Stomach (tissue), 9 donors: ENCODE results near the gene CD109. TPM values are rescaled to one million over a fixed set of nuclear protein-coding genes. Genes with fewer than 3 reads are reported as not detected.
A peak's percentile ranks its signal among the peaks of the same experiment; 100 is the strongest.
"Not testable (repeated sequence)": the region's sequence is repeated elsewhere in the genome, so short reads cannot be mapped to it uniquely, and the experiment has no call there.

Experiments used
- DNase-seq, 2 donors: peaks; one replicate each; pipeline versions ENCODE4 v3.0.0 to v3.0.0-alpha.2; 2013 to 2019
- H3K27ac ChIP-seq, 5 donors: fragments of 200-600 bp in 4 of 5; sonication (generic) in 4 of 5; one replicate each; pipeline ENCODE4 v1.5.1; 2013 to 2019; ENCODE audit warnings: mild to moderate bottlenecking in 1 of 5, moderate library complexity in 1 of 5
- H3K27me3 ChIP-seq, 3 donors: fragments of 200-600 bp; sonication (generic); one replicate each; pipeline ENCODE4 v1.5.1; 2017 to 2019; ENCODE audit warnings: mixed run types in 1 of 3
- H3K36me3 ChIP-seq, 4 donors: fragments of 200-600 bp; sonication (generic); 1 replicate in 3 of 4; 2 replicates in 1 of 4; pipeline ENCODE4 v1.5.1; 2016 to 2019
- H3K4me1 ChIP-seq, 4 donors: fragments of 200-600 bp; sonication (generic); one replicate each; pipeline ENCODE4 v1.5.1; 2016 to 2019
- H3K4me3 ChIP-seq, 4 donors: fragments of 200-600 bp; sonication (generic) in 3 of 4; one replicate each; pipeline ENCODE4 v1.5.1; 2016 to 2019; ENCODE audit warnings: mild to moderate bottlenecking in 1 of 4
- H3K9me3 ChIP-seq, 4 donors: fragments of 200-600 bp; sonication (generic); one replicate each; pipeline ENCODE4 v1.5.1; 2016 to 2019
- CTCF ChIP-seq, 7 experiments: fragments of 450-650 bp in 4 of 7; fragments of 200-600 bp in 3 of 7; sonication (generic) in 3 of 7; IDR thresholded peaks; one replicate each; pipeline ENCODE4 v1.5.1; 2016 to 2019; ENCODE audit warnings: antibody characterized with exemption in 7 of 7, control low read depth in 2 of 7, mild to moderate bottlenecking in 1 of 7
- EP300 ChIP-seq: sonication (generic); formaldehyde crosslinking; IDR thresholded peaks from one replicate; pipeline ENCODE4 v1.6.1; 2017; ENCODE audit warnings: antibody characterized with exemption
- POLR2A ChIP-seq, 4 donors: fragments of 450-650 bp; IDR thresholded peaks; one replicate each; pipeline ENCODE4 v1.6.1; 2016; ENCODE audit warnings: antibody characterized with exemption in 4 of 4, control low read depth in 2 of 4, mild to moderate bottlenecking in 1 of 4, moderate library complexity in 1 of 4
- POLR2AphosphoS5 ChIP-seq, 3 donors: sonication (generic); formaldehyde crosslinking; IDR thresholded peaks; one replicate each; pipeline ENCODE4 v1.6.1; 2016; ENCODE audit warnings: antibody characterized with exemption in 3 of 3
- WGBS, 5 donors: extraction: QIAGEN DNeasy Blood & Tissue Kit in 3 of 5; methylation state at CpG; one replicate each; pipeline versions ENCODE4 v1.1.5 to v1.1.7; 2013 to 2018; 5-methylcytosine and 5-hydroxymethylcytosine counted together
- intact Hi-C: fragments of 100-400 bp; cut with DNase I; formaldehyde crosslinking; loops from one replicate; pipeline ENCODE4 v1.15.1; 2023; ENCODE audit warnings: low total_unique reads
- polyA plus RNA-seq, 3 donors: library from polyadenylated mRNA; stranded (reverse); fragments of 200-250 nt; gene quantifications; one replicate each; pipeline ENCODE4 v1.2.3, GENCODE V29; 2013
- total RNA-seq, 5 donors: library from RNA; depleted of rRNA; stranded (reverse); fragments of >200 nt; gene quantifications; one replicate each; pipeline versions ENCODE4 v1.1.0 to v1.2.3, GENCODE V29; 2014 to 2016
- donor health status: healthy with polysubstance abuse.
- donor health status: Bipolar disorder and iron deficiency.
- donor health status: healthy.

The CD109 gene
- total and polyA plus RNA-seq, 8 donors: 0.19 to 19.6 (median 1.2) TPM

GRCh38 chr6:73803562-73804241, 107.7 kb downstream of the CD109 start:
- intact Hi-C loops: no loop called here

GRCh38 chr6:73805221-73805620, 109.2 kb downstream of the CD109 start:
- WGBS, 5 donors: 61 to 71% (median 67%) methylated on average over 7 of the region's 7 CpGs

More at GRCh38 chr6:73803562-73804241, 107.7 kb downstream of the CD109 start:
- Histone ChIP-seq H3K9me3 (no peaks in the 10 kb centered on the region), H3K4me3 (no peak overlapping the region), H3K4me1 (no peaks in the 10 kb centered on the region), H3K27me3 (no peaks in the 10 kb centered on the region), H3K27ac (no peak overlapping the region), H3K36me3 (no peaks in the 10 kb centered on the region)
- WGBS, 5 donors: 36 to 53% (median 43%) methylated on average over 5 of the region's 5 CpGs
- DNase-seq: peak in 1 of 2 donors; percentile 28
- peak in 3 of 7 experiments; percentile 8 to 28 (median 8) for TF ChIP-seq CTCF (IDR thresholded peaks at IDR 0.05)
- no peak for TF ChIP-seq POLR2A (IDR thresholded peaks at IDR 0.05)

GRCh38 chr6:73805982-73806381, 110.0 kb downstream of the CD109 start:
- intact Hi-C loops, H3K4me3 ChIP-seq, H3K27me3 ChIP-seq, H3K4me1 ChIP-seq, H3K36me3 ChIP-seq, H3K9me3 ChIP-seq, H3K27ac ChIP-seq, DNase-seq: not testable (repeated sequence)
- 86 to 99% (median 93%) methylated on average over 2 to 4 of the region's 4 CpGs for WGBS, 5 donors

More at GRCh38 chr6:73805221-73805620, 109.2 kb downstream of the CD109 start:
- H3K27ac ChIP-seq, H3K4me3 ChIP-seq, DNase-seq, intact Hi-C loops, H3K4me1 ChIP-seq, H3K9me3 ChIP-seq, H3K27me3 ChIP-seq, H3K36me3 ChIP-seq: not testable (repeated sequence)

- intact Hi-C loops: no loop called here
- DNase-seq: no peak
- H3K4me3 ChIP-seq: no peak overlapping the region
- H3K4me1 ChIP-seq: no peaks in the 10 kb centered on the region
- H3K9me3 ChIP-seq: no peaks in the 10 kb centered on the region
- no peaks in the 10 kb centered on the region for H3K27me3 ChIP-seq
- H3K27ac ChIP-seq: no peak overlapping the region
- TF ChIP-seq POLR2A (IDR thresholded peaks at IDR 0.05): no peak
- no peaks in the 10 kb centered on the region for H3K36me3 ChIP-seq
Observed at GRCh38 chr6:73811706-73812105, 115.7 kb downstream of the CD109 start.

GRCh38 chr6:73817253-73817652, 121.2 kb downstream of the CD109 start:
- Histone ChIP-seq H3K27me3 (no peaks in the 10 kb centered on the region), H3K4me1 (no peaks in the 10 kb centered on the region), H3K4me3 (no peak overlapping the region), H3K36me3 (no peaks in the 10 kb centered on the region), H3K9me3 (no peaks in the 10 kb centered on the region), H3K27ac (no peak overlapping the region)
- DNase-seq: no peak
- intact Hi-C loops: no loop called here
- WGBS, 5 donors: 62 to 84% (median 71%) methylated on average over 1 of the region's 1 CpG
- no peak for TF ChIP-seq POLR2AphosphoS5 (IDR thresholded peaks at IDR 0.05)
- TF ChIP-seq EP300: no peak
- no peak for TF ChIP-seq POLR2A (IDR thresholded peaks at IDR 0.05)
- TF ChIP-seq CTCF (IDR thresholded peaks at IDR 0.05): no peak

GRCh38 chr6:73823046-73823735, 127.2 kb downstream of the CD109 start:
- Histone ChIP-seq H3K4me3 (no peak overlapping the region), H3K27me3 (no peaks in the 10 kb centered on the region), H3K9me3 (no peaks in the 10 kb centered on the region), H3K36me3 (no peaks in the 10 kb centered on the region), H3K4me1 (no peaks in the 10 kb centered on the region), H3K27ac (no peak overlapping the region)
- 45 to 59% (median 54%) methylated on average over 6 of the region's 6 CpGs for WGBS, 5 donors
- no peak for TF ChIP-seq CTCF (IDR thresholded peaks at IDR 0.05)
- no peak for TF ChIP-seq POLR2A (IDR thresholded peaks at IDR 0.05)
- TF ChIP-seq EP300: no peak
- no peak for TF ChIP-seq POLR2AphosphoS5 (IDR thresholded peaks at IDR 0.05)
- intact Hi-C loops: no loop called here
- DNase-seq: peak in 1 of 2 donors; percentile 22
